ENCODE measurements around the gene CPXM2. TPM values are rescaled to one million over a fixed set of nuclear protein-coding genes. Genes with fewer than 3 reads are reported as not detected.

Gene CPXM2
- total RNA-seq, 1 donor from 2014 or later = 4.9 TPM

DNA sequence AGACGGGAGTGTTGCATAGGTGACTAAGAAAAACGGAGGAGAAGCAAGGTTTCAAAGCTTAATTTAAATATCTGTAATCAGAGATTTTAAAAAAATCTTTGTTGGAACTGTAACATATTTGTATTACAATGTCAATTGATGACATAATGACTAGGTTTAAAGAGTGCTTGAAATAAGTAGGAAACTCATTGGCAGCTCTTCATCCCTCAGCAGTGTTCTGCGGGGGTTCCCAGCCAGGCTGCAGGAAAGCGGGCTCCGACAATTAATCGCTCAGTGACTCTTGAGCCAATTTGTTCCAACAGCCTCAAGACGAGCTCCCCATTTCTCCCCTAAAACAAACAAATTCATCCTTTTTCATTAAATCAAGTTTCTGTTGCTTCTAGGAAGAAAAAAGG lies 22.6 kb downstream of the CPXM2 start:
- no peak for DNase-seq

GRCh38 chr10:123868038-123869019 lies 23.3 kb downstream of the CPXM2 start:
- DNase-seq = no peak

DNA sequence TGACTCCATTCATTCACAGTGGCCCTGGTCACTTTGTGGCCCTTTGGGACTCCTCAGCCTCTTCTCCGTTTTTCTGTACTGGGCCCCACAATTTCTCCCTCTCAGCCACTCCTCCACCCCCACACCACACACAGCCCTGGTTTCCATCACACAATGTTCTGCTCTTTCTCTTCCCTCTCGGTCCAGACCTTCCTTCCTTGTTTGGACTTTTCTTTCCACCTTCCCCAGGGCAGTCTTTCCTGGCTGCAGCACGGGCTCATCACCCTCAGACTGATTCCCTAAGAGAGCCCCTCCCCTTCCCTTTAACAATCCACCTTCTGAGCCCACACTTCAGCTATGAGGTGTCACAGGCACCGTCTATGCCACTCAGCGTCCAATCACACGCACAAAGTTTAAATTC lies 25.7 kb downstream of the CPXM2 start:
- DNase-seq = no peak

DNA sequence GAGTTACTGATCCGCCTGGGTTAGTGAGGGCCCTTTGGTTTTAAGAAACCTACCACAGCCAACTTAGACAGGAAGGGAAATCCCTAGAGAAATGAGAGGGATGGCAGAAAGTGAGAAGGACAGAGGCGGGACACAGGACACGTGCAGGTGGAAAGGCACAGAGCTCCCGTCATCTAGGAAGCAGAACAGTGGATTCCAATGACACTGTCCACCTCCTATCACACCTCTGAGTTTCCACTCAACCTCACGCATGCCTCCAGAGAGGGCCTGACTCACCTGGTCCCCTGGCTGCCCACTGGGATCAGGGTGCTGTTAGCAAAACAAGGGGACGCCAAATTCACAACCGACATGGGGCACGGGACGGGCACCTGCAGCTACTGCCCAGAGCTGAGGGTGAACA lies 26.3 kb downstream of the CPXM2 start:
- no peak for DNase-seq

- DNase-seq = no peak
These were observed 26.7 kb downstream of the CPXM2 start for GRCh38 chr10:123864923-123865322.

GRCh38 chr10:123863721-123864482 lies 27.7 kb downstream of the CPXM2 start:
- no peak for DNase-seq

DNA sequence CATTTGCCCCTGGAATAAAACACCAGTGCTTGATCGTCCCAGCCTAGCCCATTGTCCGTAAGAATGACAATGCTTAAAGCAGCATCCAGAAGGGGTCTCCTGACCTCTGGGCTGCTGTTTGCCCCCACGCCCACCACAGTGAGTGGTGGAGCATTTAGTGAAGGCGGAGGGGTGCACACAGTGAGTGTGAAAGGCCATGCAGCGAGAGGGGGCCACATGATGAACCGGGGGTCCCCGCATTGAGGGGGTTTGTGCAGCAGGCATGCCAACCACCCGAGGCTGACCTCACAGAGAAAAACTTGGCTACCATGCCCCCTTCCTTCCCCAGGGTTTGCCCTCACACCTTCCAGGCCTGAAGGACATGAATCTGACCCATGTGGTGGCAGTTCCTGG lies 28.4 kb downstream of the CPXM2 start:
- no peak for DNase-seq

GRCh38 chr10:123862421-123863182 lies 29.0 kb downstream of the CPXM2 start:
- DNase-seq = peak; percentile 24

DNA sequence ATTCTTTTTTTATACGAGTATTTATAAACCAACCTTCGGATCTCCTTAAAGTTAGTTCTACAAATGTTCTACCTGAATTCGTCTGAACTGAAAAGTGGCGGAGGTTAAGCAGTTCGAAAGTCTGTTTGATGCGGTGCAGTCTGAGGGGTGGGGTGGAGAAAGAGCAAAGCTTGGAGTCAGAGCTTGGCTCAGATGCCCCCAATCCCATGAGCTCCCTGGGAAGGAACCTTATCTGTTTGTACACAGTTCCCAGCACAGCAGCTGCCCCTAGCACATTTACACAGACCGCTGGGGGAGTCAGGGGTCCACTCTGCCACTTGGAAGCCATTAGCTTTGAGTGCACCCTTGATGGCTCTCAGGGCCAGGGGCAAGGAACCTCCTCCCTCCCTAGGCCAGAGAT lies 30.8 kb downstream of the CPXM2 start:
- no peak for DNase-seq

DNA sequence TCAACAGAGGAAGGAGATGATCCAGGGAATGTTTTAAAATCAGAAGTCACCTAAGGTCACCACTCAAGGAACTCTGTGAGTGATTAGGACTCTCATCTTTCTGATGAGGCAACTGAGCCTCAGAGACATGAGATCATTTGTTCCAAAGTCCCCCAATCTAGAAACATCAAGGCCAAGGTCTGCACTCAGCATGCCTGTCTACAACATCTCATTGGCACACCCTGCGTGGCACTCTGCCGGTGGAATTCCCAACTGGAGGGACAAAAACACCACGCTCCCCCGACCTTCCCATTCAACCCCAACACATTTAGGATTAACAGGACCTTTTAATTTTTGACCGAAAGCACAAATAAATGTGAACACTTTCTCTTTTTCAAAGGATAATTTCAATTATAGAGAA lies 31.4 kb downstream of the CPXM2 start:
- DNase-seq = no peak

DNA sequence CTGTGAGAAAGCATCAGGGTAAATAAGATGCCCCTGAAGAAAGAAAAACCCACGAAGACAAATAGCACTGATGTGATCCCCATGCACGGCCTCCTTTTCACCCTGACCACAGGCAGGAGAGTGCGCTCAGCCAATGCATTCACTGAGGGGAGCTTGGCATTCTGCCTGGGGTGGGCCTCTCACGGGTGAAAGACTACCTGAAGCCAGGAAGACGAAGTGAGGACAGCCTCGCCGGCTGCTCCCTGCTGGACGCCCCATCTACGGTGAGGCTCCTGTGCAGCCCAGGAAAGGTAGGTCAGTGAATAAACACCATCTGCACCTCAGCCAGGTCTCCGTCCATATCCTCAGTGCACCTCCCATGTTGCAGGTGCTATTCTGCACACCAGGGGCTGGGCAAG lies 32.0 kb downstream of the CPXM2 start:
- DNase-seq = no peak

DNA sequence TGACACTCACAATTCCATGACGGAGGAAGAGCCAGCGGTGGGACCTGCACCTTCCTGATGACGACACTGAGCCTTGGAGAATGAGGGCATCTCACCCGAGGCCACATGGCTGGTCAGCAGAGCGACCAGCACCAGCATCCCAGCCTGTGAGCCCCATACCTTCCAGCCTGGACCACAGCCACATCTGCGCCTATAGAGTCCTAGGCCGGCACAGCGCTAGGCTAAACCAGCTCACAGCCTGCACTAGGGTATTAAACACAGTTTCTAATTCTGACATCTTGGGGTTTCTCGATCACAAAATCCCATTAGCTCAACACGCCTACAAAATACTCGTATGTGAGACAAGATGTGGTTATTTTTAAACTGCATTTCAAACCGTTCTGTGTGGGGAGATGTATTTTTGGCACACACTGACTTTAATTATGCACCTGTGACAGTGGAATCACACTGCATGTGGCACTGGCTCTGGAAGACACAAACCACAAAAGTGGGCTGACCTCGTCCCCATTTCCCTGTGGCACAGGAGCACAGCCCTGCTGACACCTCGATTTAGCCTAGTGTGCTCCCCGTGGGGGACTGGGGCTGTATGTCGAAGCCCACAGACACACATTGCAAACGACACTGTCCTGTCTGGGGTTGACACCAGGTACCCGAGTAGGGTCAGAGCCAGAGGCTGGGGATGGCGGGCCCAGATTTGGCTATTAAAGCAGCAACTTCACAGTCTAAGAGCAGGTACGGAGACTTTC lies 32.5 kb downstream of the CPXM2 start:
- no peak for DNase-seq

- DNase-seq = peak; percentile 87
These were observed 33.4 kb downstream of the CPXM2 start for GRCh38 chr10:123858077-123858681.

- DNase-seq = no peak
These were observed 34.0 kb downstream of the CPXM2 start for GRCh38 chr10:123857616-123858015.

GRCh38 chr10:123855008-123855684 lies 36.5 kb downstream of the CPXM2 start:
- peak; percentile 52 for DNase-seq

GRCh38 chr10:123854498-123854897 lies 37.1 kb downstream of the CPXM2 start:
- DNase-seq = no peak

- no peak for DNase-seq
These were observed 37.6 kb downstream of the CPXM2 start for GRCh38 chr10:123854003-123854402.

DNA sequence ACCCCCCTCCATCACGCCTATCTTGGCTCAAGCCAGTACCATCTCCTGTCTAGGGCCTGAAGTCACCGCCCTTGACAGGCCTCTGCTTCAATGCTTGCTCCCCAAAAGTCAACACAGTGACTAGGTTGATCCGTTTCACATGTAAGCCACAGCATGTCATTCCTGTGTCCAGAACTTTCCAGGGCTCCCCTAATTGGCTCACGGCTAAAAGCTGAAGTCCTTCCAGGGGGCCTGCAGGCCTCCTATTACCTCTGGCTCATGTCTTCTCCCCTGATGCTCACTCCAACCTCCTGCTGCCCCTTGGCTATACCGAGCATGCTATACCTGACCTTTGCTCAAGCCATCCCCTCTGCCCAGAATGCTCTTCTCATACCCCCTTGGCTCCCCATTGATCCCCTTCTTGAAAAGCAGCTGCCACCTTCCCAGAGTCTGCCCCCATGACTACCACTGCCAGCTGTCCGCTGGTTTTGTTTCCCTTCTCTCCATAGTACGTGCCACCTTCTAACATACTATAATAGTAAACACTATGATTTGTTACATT lies 39.1 kb downstream of the CPXM2 start:
- DNase-seq = no peak

- DNase-seq = no peak
These were observed 42.8 kb downstream of the CPXM2 start for GRCh38 chr10:123848564-123849457.

All from skin of body (tissue), 2 donors.